GM21367 (cell line): ENCODE results near the gene CYP2E1.
"Not testable (repeated sequence)": the region's sequence is repeated elsewhere in the genome, so short reads cannot be mapped to it uniquely, and the experiment has no call there.

Source experiments
- ATAC-seq: cut with Tn5 transposase; IDR thresholded peaks from one replicate; pipeline ENCODE4 v1.9.1; 2021; ENCODE audit not compliant: unreplicated experiment

Gene CYP2E1

GRCh38 chr10:133568831-133569527, 41.8 kb downstream of the CYP2E1 start:
- ATAC-seq, result not testable (repeated sequence)

GRCh38 chr10:133569801-133570200, 42.6 kb downstream of the CYP2E1 start:
- not testable (repeated sequence) for ATAC-seq

GRCh38 chr10:133572055-133572454, 44.9 kb downstream of the CYP2E1 start:
- not testable (repeated sequence) for ATAC-seq

GRCh38 chr10:133573460-133573859, 46.3 kb downstream of the CYP2E1 start:
- not testable (repeated sequence) for ATAC-seq

GRCh38 chr10:133577037-133577436, 49.9 kb downstream of the CYP2E1 start:
- ATAC-seq, result not testable (repeated sequence)
